ENCODE results near the gene LRRC4B. TPM values are rescaled to one million over a fixed set of nuclear protein-coding genes. Genes with fewer than 3 reads are reported as not detected.

The LRRC4B gene
- total RNA-seq, 6 donors from 2014 or later, result 0.69 to 5.1 (median 1.7) TPM

- Histone ChIP-seq H3K27me3 (no peaks in the 10 kb centered on the region), H3K4me3 (no peak overlapping the region), H3K27ac (no peak overlapping the region), H3K4me1 (peaks cover 8 to 19% (median 12%) of the 10 kb centered on the region in 4 donors), H3K9me3 (no peaks in the 10 kb centered on the region), H3K36me3 (peaks cover 0 to 10% (median 3%) of the 10 kb centered on the region in 4 donors)
- no peak for TF ChIP-seq CTCF (IDR thresholded peaks at IDR 0.05)
- TF ChIP-seq POLR2AphosphoS5 (IDR thresholded peaks at IDR 0.05), result no peak
- TF ChIP-seq POLR2A (IDR thresholded peaks at IDR 0.05), result no peak
- TF ChIP-seq EP300 (IDR thresholded peaks at IDR 0.05), result no peak
- peak in 1 of 2 donors; percentile 85 for DNase-seq
- WGBS, 2 donors, result 96% methylated on average over 11 to 29 of the region's 30 CpGs
- ATAC-seq (ENCODE audit: low FRiP score in 2 of 2), result no peak
Measured at GRCh38 chr19:50505856-50506611, 62.2 kb downstream of the LRRC4B start.

DNA sequence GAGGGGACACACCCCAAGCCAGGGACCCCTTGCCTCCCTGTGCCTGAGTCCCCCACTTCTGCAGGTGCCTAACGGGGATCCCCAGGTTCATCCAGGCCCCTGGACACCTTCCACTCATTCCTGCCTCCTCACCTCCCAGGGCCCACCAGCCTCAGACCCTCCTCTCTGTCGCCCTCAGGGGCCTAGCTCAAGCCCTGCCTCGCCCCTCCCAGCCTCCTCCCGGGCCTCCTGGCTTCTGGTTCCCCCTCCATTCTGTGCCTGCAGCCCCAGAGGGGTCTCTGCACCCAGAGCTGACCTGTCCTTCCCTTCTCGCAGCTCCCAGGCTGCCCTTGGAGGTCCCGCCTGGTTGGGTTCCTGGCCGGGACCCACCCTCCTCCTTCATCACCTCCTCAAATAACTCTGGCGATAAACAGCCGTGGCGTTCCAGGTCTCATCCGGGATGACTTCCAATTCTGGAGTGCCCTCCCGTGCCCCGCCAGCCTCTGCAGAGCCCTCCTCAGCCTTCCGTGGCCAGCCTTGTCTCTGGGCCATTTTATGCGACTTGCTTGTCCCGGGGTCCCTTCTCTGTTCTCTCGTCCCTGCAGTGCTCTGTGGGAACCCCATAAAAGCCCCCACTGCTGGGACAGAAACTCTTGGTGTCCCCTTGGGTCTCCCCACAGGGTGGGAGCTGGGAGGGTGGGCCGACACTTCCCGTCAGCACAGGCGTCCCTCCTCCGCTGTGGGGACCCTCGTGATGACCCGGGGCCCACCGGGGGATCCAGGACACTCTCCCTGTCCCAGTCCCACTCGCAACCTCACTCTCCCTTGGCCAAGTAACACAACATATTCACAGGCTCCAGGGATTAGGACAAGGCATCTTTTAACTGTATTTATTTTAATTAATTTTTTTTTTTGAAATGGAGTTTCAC, 66.4 kb downstream of the LRRC4B start:
- H3K36me3 ChIP-seq, result peaks cover 0 to 10% (median 3%) of the 10 kb centered on the region in 4 donors
- no peaks in the 10 kb centered on the region for H3K27me3 ChIP-seq
- 60 to 67% methylated on average over 25 of the region's 25 CpGs for WGBS, 2 donors
- no peaks in the 10 kb centered on the region for H3K9me3 ChIP-seq
- peak; percentile 12 to 47 for ATAC-seq (ENCODE audit: low FRiP score in 2 of 2)
- no peak overlapping the region for H3K4me3 ChIP-seq
- no peak for TF ChIP-seq EP300 (IDR thresholded peaks at IDR 0.05)
- TF ChIP-seq CTCF (IDR thresholded peaks at IDR 0.05), result no peak
- no peak for TF ChIP-seq POLR2AphosphoS5 (IDR thresholded peaks at IDR 0.05)
- no peak for TF ChIP-seq POLR2A (IDR thresholded peaks at IDR 0.05)
- no peak overlapping the region for H3K27ac ChIP-seq
- H3K4me1 ChIP-seq, result peaks cover 0 to 17% (median 8%) of the 10 kb centered on the region in 4 donors
- no peak for DNase-seq

GRCh38 chr19:50501186-50501567, 67.1 kb downstream of the LRRC4B start:
- TF ChIP-seq POLR2A (IDR thresholded peaks at IDR 0.05) (no peak), EP300 (IDR thresholded peaks at IDR 0.05) (no peak), POLR2AphosphoS5 (IDR thresholded peaks at IDR 0.05) (no peak), CTCF (IDR thresholded peaks at IDR 0.05) (no peak)
- WGBS, 2 donors, result 70 to 86% methylated on average over 2 to 12 of the region's 12 CpGs
- ATAC-seq (ENCODE audit: low FRiP score in 2 of 2) (peak; percentile 5 to 33), DNase-seq (no peak)
- no peak overlapping the region for H3K27ac ChIP-seq
- no peak overlapping the region for H3K4me3 ChIP-seq
- H3K4me1 ChIP-seq, result peaks cover 0 to 17% (median 8%) of the 10 kb centered on the region in 4 donors
- no peaks in the 10 kb centered on the region for H3K9me3 ChIP-seq
- peaks cover 0 to 7% (median 3%) of the 10 kb centered on the region in 4 donors for H3K36me3 ChIP-seq
- H3K27me3 ChIP-seq, result no peaks in the 10 kb centered on the region

GRCh38 chr19:50500753-50501151, 67.5 kb downstream of the LRRC4B start:
- Histone ChIP-seq H3K27me3 (no peaks in the 10 kb centered on the region), H3K36me3 (peaks cover 0 to 3% (median under 1%) of the 10 kb centered on the region in 4 donors), H3K27ac (no peak overlapping the region), H3K4me1 (peaks cover 0 to 17% (median 8%) of the 10 kb centered on the region in 4 donors), H3K4me3 (no peak overlapping the region), H3K9me3 (no peaks in the 10 kb centered on the region)
- TF ChIP-seq POLR2AphosphoS5 (IDR thresholded peaks at IDR 0.05), result no peak
- no peak for TF ChIP-seq EP300 (IDR thresholded peaks at IDR 0.05)
- no peak for TF ChIP-seq POLR2A (IDR thresholded peaks at IDR 0.05)
- TF ChIP-seq CTCF (IDR thresholded peaks at IDR 0.05), result no peak
- ATAC-seq (ENCODE audit: low FRiP score in 2 of 2), result peak; percentile 33 to 64
- WGBS, 2 donors, result 64 to 67% methylated on average over 9 to 10 of the region's 10 CpGs
- DNase-seq, result no peak

Measured in upper lobe of left lung (tissue), 6 donors.